Coronary artery (tissue), 2 donors: Measurements from ENCODE around the gene KRTAP5-2.

Experiments
- DNase-seq: peaks from one replicate; pipeline ENCODE4 v3.0.0-alpha.2; 2017; ENCODE audit warnings: low spot score
- H3K27ac ChIP-seq, 2 donors: fragments of 200-600 bp; sonication (generic); one replicate each; pipeline ENCODE4 v1.5.1; 2016 to 2019
- H3K4me3 ChIP-seq: fragments of 200-600 bp; sonication (generic); 2 replicates; pipeline ENCODE4 v1.5.1; 2016; ENCODE audit warnings: mild to moderate bottlenecking, moderate library complexity
- TF ChIP-seq, protein P1 (sequence below): fragments of 200-600 bp; sonication (generic); IDR thresholded peaks from one replicate; pipeline ENCODE4 v1.5.1; 2019; ENCODE audit warnings: antibody characterized with exemption

The KRTAP5-2 gene

DNA sequence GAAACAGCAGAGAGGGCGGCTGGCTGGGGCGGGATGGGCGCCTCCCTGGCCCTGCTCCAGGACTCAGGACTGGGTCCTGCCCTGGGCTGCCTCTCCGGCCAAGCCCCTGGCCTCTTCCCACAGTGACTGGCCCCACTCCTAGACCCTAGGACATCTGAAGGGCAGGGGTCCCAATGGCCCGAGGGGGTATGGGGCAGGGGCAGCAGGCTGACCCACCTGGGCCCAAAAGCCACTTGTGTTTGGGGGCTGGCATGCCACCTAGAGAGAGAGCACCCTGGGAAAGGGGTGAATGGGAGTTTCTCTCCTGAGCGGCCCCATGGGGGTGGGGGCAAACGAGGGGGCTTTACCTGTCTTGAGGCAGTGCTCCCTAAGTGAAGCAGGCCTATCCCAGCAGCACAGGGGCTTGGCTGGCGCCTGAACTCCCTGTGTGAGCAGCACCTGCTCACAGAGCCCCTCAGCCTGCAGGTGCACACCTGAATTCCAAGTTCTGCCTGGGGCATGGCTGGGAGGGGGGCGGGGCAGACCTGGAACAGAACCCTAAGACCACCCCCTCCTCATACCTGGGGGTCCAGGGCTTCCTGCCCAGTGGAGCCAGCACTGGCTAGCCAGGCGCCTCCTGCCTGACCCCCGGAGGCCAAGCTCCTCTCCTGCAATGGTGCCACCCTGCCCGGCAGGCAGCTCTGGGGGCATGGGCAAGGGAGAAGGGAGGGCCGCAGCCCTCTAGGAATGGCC is 42.9 kb downstream of the KRTAP5-2 start:
- no peak for DNase-seq
- Histone ChIP-seq H3K4me3 (no peak overlapping the region), H3K27ac (peak overlapping the region in 1 of 2 donors; percentile 43)
- TF ChIP-seq, protein P1, sequence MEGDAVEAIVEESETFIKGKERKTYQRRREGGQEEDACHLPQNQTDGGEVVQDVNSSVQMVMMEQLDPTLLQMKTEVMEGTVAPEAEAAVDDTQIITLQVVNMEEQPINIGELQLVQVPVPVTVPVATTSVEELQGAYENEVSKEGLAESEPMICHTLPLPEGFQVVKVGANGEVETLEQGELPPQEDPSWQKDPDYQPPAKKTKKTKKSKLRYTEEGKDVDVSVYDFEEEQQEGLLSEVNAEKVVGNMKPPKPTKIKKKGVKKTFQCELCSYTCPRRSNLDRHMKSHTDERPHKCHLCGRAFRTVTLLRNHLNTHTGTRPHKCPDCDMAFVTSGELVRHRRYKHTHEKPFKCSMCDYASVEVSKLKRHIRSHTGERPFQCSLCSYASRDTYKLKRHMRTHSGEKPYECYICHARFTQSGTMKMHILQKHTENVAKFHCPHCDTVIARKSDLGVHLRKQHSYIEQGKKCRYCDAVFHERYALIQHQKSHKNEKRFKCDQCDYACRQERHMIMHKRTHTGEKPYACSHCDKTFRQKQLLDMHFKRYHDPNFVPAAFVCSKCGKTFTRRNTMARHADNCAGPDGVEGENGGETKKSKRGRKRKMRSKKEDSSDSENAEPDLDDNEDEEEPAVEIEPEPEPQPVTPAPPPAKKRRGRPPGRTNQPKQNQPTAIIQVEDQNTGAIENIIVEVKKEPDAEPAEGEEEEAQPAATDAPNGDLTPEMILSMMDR = no peak

DNA sequence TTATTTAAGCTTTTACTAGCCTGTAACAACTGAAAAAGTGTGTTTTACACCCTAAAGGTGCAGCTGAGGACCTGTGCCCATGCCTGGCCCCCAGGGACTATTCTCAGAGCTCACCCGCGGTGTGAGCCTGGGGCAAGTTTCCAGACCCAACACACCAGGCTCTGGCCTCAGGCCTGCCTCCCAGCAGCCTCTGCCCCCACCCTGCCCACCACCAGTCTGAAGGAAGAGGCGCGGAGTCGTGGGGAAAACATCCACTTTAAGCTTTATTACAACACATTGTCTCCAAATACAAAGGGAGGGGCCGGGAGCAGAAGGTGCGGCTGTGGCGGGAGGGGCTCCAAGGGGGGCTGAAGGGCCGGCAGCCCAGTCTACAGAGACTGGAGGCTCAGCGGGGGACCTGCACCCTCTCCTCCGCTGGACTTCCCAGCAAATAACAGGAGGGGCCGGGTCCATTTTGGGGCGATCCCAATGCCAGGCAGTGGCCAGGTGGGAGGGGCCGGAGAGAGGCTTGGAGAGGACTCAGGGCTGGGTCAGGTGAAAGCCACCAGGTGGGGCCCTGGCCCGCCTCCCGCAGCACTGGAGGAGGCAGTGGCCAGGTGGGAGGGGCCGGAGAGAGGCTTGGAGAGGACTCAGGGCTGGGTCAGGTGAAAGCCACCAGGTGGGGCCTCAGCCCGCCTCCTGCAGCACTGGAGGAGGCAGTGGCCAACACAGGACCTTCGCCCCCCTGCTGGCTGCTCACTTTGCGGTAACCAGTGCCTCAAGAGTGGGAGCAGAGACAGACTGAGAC is 44.1 kb downstream of the KRTAP5-2 start:
- TF ChIP-seq, protein P1 = no peak
- H3K4me3 ChIP-seq = no peak overlapping the region
- DNase-seq = no peak
- peak overlapping the region in 1 of 2 donors; percentile 20 for H3K27ac ChIP-seq

DNA sequence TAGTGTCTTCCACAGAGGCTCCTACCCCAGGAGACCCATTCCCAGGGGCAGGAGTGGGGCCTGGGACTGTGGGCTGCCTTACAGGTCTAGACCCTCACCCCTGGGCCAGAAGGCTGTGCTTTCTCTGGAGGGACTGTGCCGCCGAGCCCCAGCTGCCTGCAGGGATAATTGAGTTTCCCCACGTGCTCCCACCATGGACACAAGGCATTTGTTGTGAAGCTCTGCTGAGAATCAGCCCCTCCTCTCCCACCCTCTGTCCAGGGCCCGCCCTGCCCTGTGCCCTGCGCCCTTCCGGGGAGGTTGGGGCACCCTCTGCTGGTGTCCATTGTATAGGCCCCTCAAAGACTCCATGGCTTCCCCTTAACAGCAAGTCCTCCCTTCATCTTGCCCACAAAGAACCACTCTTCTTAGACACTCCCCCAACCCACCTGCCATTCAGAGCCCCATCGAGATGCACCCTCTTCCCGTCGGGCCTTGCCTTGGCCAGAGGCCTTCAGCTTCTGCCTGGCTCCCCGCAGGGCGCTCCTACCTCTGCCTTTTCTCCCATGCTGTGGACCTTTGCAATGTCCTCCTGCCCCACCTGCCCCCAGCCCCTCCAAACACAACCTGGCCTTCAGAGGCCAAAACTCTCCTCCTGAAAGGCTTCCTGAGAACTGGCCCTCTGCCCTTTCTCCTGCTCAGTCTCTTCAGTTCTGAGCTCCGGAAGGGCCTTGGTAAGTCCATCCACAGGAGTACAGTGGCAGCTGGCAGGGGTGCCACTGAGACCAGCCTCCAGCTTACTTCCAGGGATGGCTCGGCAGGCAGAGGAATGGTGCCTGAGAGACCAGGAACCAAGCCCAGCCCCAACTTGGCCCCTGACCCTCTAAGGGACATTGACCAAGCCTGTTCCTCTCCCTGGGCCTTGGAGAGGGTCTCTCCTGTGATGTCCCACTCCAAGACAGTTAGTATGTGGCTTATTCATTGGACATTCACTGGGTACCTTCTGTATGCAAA is 48.5 kb downstream of the KRTAP5-2 start:
- DNase-seq = no peak
- Histone ChIP-seq H3K27ac (peak overlapping the region; percentile 81 to 92), H3K4me3 (no peak overlapping the region)
- TF ChIP-seq, protein P1 = no peak

DNA sequence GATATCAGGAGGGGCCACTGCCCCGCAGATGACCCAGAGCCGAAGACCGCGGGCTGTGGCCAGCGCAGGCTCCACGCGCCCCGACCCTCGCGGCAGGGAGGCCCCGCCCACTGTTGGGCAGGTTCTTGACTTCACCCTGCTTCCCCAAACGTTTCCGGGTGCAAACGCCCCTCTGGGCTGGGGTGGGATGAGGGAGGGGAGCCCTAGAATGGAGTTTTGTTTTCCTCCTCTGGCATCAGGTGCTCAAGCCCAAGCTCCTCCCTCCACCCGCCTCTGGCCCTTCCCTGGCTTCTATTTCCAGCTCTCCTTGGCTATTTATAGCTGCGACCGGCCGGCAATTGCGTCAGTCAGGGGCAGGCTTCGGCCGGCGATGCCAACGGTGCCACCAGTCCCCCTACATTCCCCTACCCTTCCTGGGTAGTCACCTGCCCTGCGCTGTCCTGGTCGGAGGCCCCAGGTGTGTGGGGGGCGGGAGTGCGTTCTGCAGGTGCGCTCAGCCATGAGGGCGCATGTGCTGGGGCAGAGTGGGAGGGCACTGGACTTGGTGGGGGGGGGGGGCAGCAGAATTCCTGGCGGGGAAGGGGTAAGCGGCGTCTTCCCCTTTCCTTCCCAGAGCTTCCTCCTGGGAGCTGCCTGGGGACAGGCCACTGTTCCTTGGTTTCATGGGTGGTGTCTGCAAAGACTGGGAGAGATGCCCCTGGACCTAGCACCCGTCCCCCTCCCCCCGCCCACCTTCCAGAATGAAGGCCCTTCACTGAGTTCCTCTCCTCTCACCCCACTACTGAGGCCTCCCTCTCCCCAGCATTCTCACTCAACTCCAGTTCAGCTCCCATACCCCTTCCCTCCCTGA is 49.6 kb downstream of the KRTAP5-2 start:
- Histone ChIP-seq H3K27ac (peak overlapping the region; percentile 81 to 92), H3K4me3 (peak overlapping the region; percentile 83)
- peak; percentile 90 for DNase-seq
- TF ChIP-seq, protein P1 = no peak

DNA sequence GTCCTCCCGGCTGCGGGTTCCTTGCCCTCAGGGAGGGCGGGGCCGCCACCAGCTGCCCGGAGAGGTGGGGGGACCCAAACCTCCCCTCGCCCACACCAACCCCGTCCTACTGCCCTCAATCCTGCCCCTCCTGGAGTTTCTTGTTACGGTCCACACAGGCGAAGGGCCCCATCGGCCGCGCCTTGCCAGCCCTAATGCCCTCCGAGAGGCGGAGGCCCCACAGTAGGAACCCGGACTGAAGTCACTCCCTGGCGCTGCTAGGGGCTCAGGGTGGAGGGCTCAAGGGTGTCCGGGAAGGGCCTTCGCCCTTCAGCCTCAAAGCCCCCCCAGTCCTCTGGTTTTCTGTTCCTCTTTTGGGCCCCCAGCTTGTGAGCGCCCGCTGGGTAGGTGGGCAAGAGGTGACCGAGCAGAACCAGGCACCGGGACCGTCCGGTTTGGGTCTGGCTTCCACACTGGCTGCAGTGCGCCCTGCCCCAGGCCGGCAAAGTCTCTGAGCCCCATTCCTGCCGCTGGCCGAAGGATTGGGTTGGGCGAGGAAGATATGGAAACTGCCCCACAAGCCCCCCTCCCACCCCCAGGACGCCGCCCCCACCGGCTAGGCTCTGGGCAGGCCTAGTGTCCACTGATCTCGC is 50.5 kb downstream of the KRTAP5-2 start:
- Histone ChIP-seq H3K27ac (peak overlapping the region; percentile 81 to 92), H3K4me3 (peak overlapping the region; percentile 83)
- DNase-seq = no peak
- TF ChIP-seq, protein P1 = no peak
